ENCODE measurements around the gene PTCH2.

The PTCH2 gene

DNA sequence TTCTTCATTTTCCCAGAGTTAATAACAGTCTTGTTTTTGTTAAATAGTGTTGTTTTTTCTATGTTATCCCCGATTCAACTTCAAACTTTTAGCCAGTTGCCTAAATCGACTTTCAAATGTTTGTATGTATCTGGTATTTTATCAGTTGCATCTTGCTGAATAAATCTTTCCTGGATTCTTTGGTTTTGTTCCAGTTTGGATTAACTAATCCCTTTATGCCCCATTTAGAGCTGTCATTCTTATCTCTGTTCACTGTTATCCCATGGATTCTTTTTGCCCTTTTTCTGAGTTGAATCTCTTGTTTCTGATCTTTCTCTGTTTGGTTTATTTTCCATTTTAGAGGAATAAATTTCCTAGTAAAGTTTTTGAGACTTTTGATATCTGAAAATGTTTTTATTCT, 31.1 kb upstream of the PTCH2 start:
- no peak overlapping the region for H3K4me3 ChIP-seq (ENCODE audit: control insufficient read depth, low read depth, low read length)
- TF ChIP-seq, protein P1, sequence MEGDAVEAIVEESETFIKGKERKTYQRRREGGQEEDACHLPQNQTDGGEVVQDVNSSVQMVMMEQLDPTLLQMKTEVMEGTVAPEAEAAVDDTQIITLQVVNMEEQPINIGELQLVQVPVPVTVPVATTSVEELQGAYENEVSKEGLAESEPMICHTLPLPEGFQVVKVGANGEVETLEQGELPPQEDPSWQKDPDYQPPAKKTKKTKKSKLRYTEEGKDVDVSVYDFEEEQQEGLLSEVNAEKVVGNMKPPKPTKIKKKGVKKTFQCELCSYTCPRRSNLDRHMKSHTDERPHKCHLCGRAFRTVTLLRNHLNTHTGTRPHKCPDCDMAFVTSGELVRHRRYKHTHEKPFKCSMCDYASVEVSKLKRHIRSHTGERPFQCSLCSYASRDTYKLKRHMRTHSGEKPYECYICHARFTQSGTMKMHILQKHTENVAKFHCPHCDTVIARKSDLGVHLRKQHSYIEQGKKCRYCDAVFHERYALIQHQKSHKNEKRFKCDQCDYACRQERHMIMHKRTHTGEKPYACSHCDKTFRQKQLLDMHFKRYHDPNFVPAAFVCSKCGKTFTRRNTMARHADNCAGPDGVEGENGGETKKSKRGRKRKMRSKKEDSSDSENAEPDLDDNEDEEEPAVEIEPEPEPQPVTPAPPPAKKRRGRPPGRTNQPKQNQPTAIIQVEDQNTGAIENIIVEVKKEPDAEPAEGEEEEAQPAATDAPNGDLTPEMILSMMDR (conservative IDR thresholded peaks at IDR 0.05; ENCODE audit: control insufficient read depth, insufficient read depth, low read depth, low read length) = no peak
- no peak for DNase-seq (ENCODE audit: low read depth)

DNA sequence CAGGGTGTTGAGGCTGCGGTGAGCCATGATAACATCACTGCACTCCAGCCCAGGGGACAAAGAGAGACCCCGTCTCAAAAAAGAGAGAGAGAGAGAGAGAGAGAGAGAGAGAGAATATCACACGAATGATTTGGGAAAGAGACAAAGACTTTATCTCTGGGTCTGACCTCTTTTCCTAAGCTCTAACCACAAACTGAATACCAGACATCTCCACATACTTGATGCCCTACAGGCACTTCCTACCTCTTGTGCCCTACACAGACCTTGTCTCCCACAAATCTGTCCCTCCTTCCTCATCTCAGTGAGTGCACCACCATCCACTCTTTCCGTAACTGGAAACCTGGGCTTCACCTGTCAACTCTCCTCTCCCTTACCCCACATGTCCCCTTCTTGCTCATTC, 27.0 kb upstream of the PTCH2 start:
- no peak overlapping the region for H3K4me3 ChIP-seq (ENCODE audit: control insufficient read depth, low read depth, low read length)
- TF ChIP-seq, protein P1 (conservative IDR thresholded peaks at IDR 0.05; ENCODE audit: control insufficient read depth, insufficient read depth, low read depth, low read length) = no peak
- no peak for DNase-seq (ENCODE audit: low read depth)

DNA sequence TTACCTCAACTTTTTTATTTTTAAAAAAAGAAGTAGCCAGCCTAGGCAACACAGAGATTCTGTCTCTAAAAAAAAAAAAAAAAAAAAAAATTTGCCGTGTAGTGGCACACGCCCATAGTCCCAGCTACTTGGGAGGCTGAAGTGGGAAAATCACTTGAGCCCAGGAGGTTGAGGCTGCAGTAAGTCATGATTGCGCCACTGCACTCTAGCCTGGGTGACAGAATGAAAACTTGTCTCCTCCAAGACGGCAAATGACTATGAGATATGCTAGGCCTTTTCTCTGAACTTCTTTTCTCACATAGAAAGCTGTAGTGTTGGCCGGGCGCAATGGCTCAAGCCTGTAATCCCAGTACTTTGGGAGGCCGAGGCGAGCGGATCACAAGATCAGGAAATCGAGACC, 24.7 kb upstream of the PTCH2 start:
- TF ChIP-seq, protein P1 (conservative IDR thresholded peaks at IDR 0.05; ENCODE audit: control insufficient read depth, insufficient read depth, low read depth, low read length) = no peak
- no peak for DNase-seq (ENCODE audit: low read depth)
- no peak overlapping the region for H3K4me3 ChIP-seq (ENCODE audit: control insufficient read depth, low read depth, low read length)

DNA sequence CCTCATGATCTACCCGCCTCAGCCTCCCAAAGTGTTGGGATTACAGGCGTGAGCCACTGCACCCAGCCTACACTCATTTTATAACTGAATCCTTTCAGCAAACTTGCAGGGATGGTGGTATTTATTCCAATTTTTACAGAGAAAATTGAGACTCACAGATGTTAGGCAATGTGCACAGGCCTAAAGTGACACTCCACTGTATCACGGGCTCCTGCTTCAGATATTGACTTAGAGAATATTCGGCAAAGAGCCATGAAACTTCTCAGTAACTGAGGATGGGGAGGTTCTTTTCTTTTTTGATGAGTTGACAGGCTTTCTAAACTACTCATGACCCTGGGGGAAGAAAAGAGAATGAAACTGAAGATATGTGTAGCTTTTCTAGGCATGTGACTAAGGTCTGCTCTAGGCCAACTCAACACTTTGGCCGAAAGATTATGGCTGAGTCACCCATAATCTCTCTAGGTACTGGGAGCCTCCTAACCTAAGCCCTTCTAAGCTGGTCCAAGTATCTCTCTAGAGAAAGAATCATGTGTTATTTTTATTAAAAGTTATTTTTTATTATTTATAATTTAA, 19.9 kb upstream of the PTCH2 start:
- peak; percentile 74 for DNase-seq (ENCODE audit: low read depth)
- H3K4me3 ChIP-seq (ENCODE audit: control insufficient read depth, low read depth, low read length) = no peak overlapping the region
- TF ChIP-seq, protein P1 (conservative IDR thresholded peaks at IDR 0.05; ENCODE audit: control insufficient read depth, insufficient read depth, low read depth, low read length) = no peak

DNA sequence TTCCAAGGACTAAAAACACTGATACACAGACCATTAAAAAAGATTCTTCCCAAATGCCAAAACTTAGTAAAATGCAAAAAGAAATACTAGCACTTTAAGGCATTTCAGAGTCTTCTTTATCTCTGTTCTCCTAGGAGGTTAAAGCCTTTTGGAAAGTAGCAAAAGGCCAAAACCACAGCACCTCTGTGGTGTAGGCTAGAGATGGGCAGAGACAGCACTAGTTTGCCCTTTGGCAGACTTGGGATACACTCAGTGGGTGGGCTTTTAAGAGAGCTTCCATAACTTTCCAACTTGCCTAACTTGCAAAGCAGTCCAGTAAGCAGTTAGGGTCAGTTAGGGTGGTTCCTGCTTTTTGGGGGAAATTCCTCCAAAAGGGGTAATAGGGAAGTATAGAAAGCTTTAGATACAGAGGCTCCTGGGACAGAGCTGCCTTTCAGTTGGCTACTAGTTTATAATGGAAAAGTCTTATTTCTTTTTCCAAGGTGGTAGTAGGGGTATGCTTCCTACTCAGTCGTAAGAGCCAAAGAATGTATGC, 17.9 kb upstream of the PTCH2 start:
- no peak for DNase-seq (ENCODE audit: low read depth)
- H3K4me3 ChIP-seq (ENCODE audit: control insufficient read depth, low read depth, low read length) = no peak overlapping the region
- TF ChIP-seq, protein P1 (conservative IDR thresholded peaks at IDR 0.05; ENCODE audit: control insufficient read depth, insufficient read depth, low read depth, low read length) = no peak

DNA sequence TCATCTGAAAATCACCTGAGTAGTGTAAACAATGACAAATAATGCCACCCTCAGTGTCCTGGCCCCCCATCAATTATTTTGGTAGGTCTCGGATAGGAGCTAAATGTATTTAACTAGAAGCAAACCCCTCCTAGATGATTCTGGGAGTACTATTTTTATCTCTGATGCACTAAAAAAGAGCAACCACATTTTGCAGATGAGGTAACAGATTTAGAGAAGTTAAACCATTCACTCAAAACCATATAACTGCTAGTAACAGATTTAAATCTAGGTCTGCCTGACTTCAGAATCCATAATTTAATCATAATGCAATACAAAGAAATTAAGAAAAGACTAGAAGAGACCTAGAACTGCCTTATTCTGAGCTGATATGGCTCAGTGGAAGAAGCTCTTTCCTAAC, 17.3 kb upstream of the PTCH2 start:
- no peak overlapping the region for H3K4me3 ChIP-seq (ENCODE audit: control insufficient read depth, low read depth, low read length)
- no peak for DNase-seq (ENCODE audit: low read depth)
- TF ChIP-seq, protein P1 (conservative IDR thresholded peaks at IDR 0.05; ENCODE audit: control insufficient read depth, insufficient read depth, low read depth, low read length) = no peak

DNA sequence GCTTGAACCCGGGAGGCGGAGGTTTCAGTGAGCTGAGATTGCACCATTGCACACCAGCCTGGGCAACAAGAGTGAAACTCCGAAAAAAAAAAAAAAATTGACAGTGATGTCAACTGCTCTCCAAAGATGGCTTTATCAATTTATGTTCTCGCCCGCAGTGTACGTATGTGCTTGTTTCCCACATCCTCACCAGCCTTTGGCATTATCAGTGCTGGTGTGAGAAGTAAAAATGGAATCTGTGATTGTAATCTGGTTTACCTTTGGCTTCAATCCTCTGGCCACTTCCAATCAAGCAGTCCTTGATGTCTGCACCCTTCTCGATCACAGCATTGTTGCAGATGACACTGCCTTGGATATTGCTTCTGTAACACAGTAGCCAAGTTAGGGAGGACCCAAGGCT, 14.4 kb upstream of the PTCH2 start:
- H3K4me3 ChIP-seq (ENCODE audit: control insufficient read depth, low read depth, low read length) = no peak overlapping the region
- TF ChIP-seq, protein P1 (conservative IDR thresholded peaks at IDR 0.05; ENCODE audit: control insufficient read depth, insufficient read depth, low read depth, low read length) = no peak
- DNase-seq (ENCODE audit: low read depth) = no peak

Data from fibroblast of mammary gland (primary cell).